ENCODE data around the gene CDC42EP4. TPM values are rescaled to one million over a fixed set of nuclear protein-coding genes. Genes with fewer than 3 reads are reported as not detected.
A peak's percentile ranks its signal among the peaks of the same experiment; 100 is the strongest.

Gene CDC42EP4
- total and polyA plus RNA-seq, 2 experiments from 2014 or later = 17.9 to 24.9 TPM

DNA sequence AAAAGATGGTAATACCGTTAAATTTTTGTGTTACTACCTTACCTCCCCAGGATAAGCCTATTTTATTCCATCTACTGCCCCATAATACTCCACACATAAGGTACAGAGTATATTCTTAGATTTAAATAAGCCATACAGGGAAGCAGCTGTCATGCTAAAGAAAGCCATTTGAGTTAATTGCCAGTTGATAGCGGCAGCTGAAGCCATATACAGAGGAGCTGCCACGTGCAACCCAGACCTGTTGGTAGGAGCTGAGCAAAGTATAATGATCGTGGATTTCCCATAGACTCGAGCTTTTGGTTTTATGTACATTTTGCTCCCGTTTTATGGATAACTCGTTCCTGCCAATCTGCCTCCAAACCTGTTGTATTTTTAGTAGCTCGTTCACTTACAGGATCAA, 62.1 kb downstream of the CDC42EP4 start:
- Histone ChIP-seq H3K27me3 (no peaks in the 10 kb centered on the region), H3K36me3 (peaks cover 10% of the 10 kb centered on the region), H3K9me3 (ENCODE audit: low read depth) (no peaks in the 10 kb centered on the region), H3K4me1 (ENCODE audit: low read depth) (peaks cover 10% of the 10 kb centered on the region), H3K27ac (no peak overlapping the region), H3K4me3 (no peak overlapping the region)
- TF ChIP-seq, protein P1, sequence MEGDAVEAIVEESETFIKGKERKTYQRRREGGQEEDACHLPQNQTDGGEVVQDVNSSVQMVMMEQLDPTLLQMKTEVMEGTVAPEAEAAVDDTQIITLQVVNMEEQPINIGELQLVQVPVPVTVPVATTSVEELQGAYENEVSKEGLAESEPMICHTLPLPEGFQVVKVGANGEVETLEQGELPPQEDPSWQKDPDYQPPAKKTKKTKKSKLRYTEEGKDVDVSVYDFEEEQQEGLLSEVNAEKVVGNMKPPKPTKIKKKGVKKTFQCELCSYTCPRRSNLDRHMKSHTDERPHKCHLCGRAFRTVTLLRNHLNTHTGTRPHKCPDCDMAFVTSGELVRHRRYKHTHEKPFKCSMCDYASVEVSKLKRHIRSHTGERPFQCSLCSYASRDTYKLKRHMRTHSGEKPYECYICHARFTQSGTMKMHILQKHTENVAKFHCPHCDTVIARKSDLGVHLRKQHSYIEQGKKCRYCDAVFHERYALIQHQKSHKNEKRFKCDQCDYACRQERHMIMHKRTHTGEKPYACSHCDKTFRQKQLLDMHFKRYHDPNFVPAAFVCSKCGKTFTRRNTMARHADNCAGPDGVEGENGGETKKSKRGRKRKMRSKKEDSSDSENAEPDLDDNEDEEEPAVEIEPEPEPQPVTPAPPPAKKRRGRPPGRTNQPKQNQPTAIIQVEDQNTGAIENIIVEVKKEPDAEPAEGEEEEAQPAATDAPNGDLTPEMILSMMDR (IDR thresholded peaks at IDR 0.05; ENCODE audit: low read depth, low read length) = no peak
- no peak for DNase-seq (ENCODE audit: low read depth in 1 of 2, low spot score in 1 of 2)

DNA sequence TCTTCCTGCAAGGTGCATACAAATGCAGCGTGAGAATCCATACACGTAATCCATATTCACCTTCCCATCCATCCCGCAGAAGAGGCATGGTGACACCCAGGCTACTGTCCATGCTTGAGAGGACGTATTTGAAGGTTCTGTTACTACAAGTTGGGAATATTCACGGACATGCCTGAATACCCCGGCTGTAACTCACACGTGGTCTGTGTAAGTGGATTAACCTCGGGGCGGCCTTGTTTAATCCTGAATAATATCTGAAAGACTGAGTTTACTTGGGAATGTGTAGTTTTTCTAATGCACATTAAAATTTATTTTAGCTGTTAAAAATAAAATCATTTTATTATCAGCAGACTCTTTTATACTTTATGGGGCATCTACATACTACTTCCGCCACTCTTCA, 63.3 kb downstream of the CDC42EP4 start:
- Histone ChIP-seq H3K27ac (no peak overlapping the region), H3K36me3 (peaks cover 18% of the 10 kb centered on the region), H3K4me1 (ENCODE audit: low read depth) (peaks cover 10% of the 10 kb centered on the region), H3K9me3 (ENCODE audit: low read depth) (no peaks in the 10 kb centered on the region), H3K4me3 (no peak overlapping the region), H3K27me3 (no peaks in the 10 kb centered on the region)
- DNase-seq (ENCODE audit: low read depth in 1 of 2, low spot score in 1 of 2) = no peak
- TF ChIP-seq, protein P1 (IDR thresholded peaks at IDR 0.05; ENCODE audit: low read depth, low read length) = no peak

DNA sequence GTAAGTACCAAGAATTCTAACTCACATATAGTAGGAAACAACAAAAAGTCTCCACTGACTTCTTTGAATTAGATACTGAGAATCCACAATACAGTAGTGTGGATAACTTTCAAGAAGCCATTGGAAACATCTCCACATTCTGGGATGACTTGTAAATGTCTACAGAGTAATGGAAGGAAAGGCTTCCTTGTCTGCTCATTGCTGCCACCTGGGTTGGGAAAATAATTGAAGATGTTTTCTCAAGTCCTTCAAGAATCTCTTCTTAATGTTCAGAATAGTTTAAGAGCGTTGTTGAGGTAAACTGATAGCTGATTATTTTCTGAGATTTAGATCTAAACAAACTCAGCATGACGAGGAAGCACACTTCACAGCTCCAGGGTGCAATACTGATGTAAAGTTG, 64.1 kb downstream of the CDC42EP4 start:
- TF ChIP-seq, protein P1 (IDR thresholded peaks at IDR 0.05; ENCODE audit: low read depth, low read length) = no peak
- peak in 1 of 2 donors; percentile 32 for DNase-seq (ENCODE audit: low read depth in 1 of 2, low spot score in 1 of 2)
- H3K4me3 ChIP-seq = no peak overlapping the region
- peaks cover 10% of the 10 kb centered on the region for H3K4me1 ChIP-seq (ENCODE audit: low read depth)
- no peak overlapping the region for H3K27ac ChIP-seq
- no peaks in the 10 kb centered on the region for H3K27me3 ChIP-seq
- H3K36me3 ChIP-seq = peaks cover 21% of the 10 kb centered on the region
- H3K9me3 ChIP-seq (ENCODE audit: low read depth) = no peaks in the 10 kb centered on the region

DNA sequence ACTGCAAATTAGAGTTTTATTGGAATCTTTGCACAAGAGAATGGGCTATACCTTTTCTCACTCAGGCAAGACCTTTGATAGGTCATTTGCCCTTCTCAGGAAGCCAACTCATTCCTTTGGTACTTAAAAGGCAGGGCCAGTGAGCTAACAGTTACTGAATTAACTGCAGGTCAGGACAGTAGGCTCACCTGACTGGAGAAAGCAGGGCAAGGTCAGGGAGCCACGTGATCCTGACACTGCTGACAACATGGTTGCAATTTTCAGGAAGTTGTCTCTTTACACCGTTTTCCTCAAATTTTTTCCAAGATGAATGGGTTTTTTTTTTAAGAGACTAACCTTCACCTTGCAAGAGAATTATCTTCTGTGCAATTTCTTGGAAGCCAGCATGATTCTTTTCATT, 71.2 kb downstream of the CDC42EP4 start:
- peaks cover 4% of the 10 kb centered on the region for H3K4me1 ChIP-seq (ENCODE audit: low read depth)
- peaks cover 28% of the 10 kb centered on the region for H3K36me3 ChIP-seq
- no peaks in the 10 kb centered on the region for H3K27me3 ChIP-seq
- TF ChIP-seq, protein P1 (IDR thresholded peaks at IDR 0.05; ENCODE audit: low read depth, low read length) = no peak
- no peak overlapping the region for H3K27ac ChIP-seq
- H3K9me3 ChIP-seq (ENCODE audit: low read depth) = no peaks in the 10 kb centered on the region
- H3K4me3 ChIP-seq = no peak overlapping the region
- no peak for DNase-seq (ENCODE audit: low read depth in 1 of 2, low spot score in 1 of 2)

DNA sequence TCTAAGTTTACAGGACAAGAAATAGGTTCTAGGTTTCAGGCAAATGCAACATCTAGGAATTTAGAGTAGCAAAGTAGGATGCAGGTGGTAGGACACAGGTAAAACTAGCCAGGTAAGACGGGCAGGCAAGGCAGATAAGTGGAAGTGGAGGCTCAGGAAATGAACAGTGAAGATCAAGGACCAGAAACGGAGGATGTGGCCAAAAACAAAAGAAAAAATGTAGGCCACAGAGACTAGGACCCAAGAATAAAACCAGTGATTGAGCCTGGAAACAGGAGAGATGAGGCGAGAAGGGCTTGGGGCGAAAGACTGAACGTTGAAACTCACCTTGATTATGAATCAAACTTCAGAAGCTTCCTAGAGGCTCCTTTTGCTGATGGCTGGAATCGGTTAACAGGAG, 74.1 kb downstream of the CDC42EP4 start:
- Histone ChIP-seq H3K4me1 (ENCODE audit: low read depth) (peaks cover 9% of the 10 kb centered on the region), H3K36me3 (peaks cover 20% of the 10 kb centered on the region), H3K27ac (no peak overlapping the region), H3K27me3 (no peaks in the 10 kb centered on the region), H3K4me3 (no peak overlapping the region), H3K9me3 (ENCODE audit: low read depth) (no peaks in the 10 kb centered on the region)
- TF ChIP-seq, protein P1 (IDR thresholded peaks at IDR 0.05; ENCODE audit: low read depth, low read length) = no peak
- no peak for DNase-seq (ENCODE audit: low read depth in 1 of 2, low spot score in 1 of 2)

DNA sequence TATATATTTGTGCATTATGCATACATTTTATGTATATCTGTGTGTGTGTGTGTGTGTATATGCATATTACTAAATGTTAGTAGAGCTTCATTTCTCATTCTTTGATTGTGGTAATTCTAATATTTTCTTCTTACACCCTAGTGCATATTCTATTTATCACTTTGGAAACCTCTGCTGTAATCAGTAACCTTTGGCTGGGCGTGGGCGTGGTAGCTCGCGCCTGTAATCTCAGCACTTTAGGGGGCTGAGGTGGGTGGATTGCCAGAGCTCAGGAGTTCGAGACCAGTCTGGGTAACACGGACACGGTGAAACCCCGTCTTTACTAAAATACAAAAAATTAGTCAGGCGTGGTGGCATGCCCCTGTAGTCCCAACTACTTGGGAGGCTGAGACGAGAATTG, 77.1 kb downstream of the CDC42EP4 start:
- H3K27me3 ChIP-seq = no peaks in the 10 kb centered on the region
- H3K4me1 ChIP-seq (ENCODE audit: low read depth) = peaks cover 14% of the 10 kb centered on the region
- no peak overlapping the region for H3K27ac ChIP-seq
- DNase-seq (ENCODE audit: low read depth in 1 of 2, low spot score in 1 of 2) = no peak
- TF ChIP-seq, protein P1 (IDR thresholded peaks at IDR 0.05; ENCODE audit: low read depth, low read length) = no peak
- H3K9me3 ChIP-seq (ENCODE audit: low read depth) = no peaks in the 10 kb centered on the region
- peaks cover 20% of the 10 kb centered on the region for H3K36me3 ChIP-seq
- H3K4me3 ChIP-seq = no peak overlapping the region

All from cardiac muscle cell (in vitro differentiated cells and primary cell).